ENCODE measurements around the gene RGL1.

The RGL1 gene

DNA sequence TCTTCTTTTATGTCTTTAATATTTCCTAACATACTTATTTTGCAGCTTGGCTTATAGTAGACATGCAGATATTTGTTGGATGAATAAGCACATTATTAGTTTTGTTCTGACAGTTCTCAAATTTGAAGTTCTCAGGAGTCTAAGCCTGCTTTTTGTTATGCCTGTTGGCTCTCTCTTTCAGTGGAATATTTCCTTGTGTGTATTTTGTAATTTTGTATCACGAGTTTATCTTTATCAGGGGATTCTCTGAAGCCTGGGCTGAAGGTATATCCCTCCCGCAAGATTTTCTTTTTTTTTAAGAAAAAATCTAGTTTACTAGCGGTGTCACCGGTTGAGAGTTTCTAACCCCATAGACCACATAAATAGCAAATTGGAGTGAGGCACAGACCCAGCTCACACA, 105.9 kb downstream of the RGL1 start:
- no peak for DNase-seq
- no peak for TF ChIP-seq POLR2A (IDR thresholded peaks at IDR 0.05; ENCODE audit: low read length)
- TF ChIP-seq GATA1 (IDR thresholded peaks at IDR 0.05; ENCODE audit: low read depth, low read length) = no peak

DNA sequence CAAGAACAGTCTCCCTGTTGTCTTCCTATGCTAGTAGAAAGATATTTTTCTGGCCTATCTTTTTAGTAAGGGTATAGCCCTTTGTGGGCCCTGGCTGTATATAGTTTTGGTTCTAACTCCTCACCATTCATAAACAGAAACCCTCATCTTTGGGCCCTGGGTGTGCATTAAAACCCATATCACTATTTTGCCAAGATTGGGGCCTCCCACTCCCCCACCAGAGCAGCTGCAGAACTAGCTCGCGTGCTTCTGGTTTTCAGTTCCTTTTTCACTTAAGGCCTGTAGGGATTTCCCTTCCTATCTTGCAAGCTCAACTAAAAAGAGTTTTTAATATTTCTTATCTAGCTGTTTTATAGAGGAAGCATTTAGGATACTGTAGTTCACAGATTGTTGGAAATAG, 106.4 kb downstream of the RGL1 start:
- TF ChIP-seq POLR2A (IDR thresholded peaks at IDR 0.05; ENCODE audit: low read length) = no peak
- no peak for TF ChIP-seq GATA1 (IDR thresholded peaks at IDR 0.05; ENCODE audit: low read depth, low read length)
- no peak for DNase-seq

DNA sequence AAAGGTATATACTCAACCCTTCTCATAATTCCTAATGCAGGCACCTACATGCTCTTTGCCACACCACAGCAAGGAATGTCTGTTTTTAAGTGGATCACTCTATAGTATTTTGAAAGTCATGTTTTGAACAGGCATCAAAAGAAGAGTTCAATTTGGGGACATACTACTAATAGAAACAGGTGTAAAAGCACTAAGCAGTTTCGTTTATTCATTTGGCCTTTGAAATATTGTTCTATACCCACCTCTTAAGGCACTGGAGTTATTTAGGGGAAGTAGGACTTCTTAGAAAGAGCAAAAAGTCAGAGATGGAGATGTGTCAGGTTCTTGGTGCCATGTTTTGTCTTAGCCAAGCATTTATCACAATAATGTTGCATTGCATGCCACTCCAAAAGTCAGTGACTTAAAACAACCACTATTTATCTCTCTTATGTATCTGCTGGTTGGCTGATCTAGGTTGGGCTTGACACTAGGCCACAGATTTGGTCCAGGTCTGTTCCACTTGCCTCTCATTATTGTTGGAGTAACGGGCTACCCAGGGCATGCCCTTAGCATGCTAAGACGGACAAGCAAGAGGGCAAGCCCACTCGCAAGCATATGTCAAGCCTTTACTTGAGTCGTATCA, 107.5 kb downstream of the RGL1 start:
- DNase-seq = no peak
- TF ChIP-seq POLR2A (IDR thresholded peaks at IDR 0.05; ENCODE audit: low read length) (no peak), GATA1 (IDR thresholded peaks at IDR 0.05; ENCODE audit: low read depth, low read length) (no peak)

- no peak for DNase-seq
- TF ChIP-seq POLR2A (IDR thresholded peaks at IDR 0.05; ENCODE audit: low read length) (no peak), GATA1 (IDR thresholded peaks at IDR 0.05; ENCODE audit: low read depth, low read length) (no peak)
These were observed 108.7 kb downstream of the RGL1 start for GRCh38 chr1:183913567-183913993.

DNA sequence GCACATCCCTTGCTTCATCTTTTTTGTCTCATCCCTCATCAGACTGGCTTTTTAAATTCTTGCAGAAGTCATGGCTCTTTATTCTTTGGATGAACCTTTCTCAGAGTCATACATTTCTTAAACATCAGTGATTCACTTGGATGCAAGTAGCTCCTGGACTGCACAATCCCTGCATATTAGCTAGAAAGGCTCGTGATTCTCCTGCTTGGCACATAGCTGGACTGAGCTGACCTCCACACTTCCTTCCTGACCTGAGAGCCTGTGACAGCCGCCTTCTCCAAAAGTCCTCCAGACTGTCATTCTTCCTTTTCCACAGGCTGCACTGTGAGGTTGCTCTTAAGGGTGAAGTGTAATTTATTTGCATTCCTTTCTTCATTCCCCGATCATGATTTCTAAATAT, 109.4 kb downstream of the RGL1 start:
- DNase-seq = no peak
- TF ChIP-seq GATA1 (IDR thresholded peaks at IDR 0.05; ENCODE audit: low read depth, low read length) (no peak), POLR2A (IDR thresholded peaks at IDR 0.05; ENCODE audit: low read length) (no peak)

DNA sequence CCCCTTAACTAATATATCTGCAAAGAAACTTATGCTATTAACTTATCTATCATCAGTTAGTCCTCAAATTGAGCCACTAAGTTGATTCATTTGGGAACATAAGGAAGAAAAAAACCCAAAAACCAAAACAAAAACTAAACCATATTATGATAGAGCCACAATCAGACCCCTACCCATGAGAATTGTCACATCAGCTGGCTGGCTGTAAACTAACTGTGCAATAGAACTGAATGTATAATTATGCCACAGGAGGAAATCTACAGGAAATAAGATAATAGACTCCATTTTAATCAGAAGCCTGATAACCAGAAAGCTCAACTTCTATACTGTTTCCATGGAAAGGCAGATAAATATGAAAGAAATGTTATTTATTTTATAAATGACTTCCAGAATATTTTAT, 110.0 kb downstream of the RGL1 start:
- TF ChIP-seq POLR2A (IDR thresholded peaks at IDR 0.05; ENCODE audit: low read length) = no peak
- no peak for TF ChIP-seq GATA1 (IDR thresholded peaks at IDR 0.05; ENCODE audit: low read depth, low read length)
- no peak for DNase-seq

- TF ChIP-seq POLR2A (IDR thresholded peaks at IDR 0.05; ENCODE audit: low read length) (no peak), GATA1 (IDR thresholded peaks at IDR 0.05; ENCODE audit: low read depth, low read length) (no peak)
- DNase-seq = peak; percentile 75 to 87
These were observed 110.9 kb downstream of the RGL1 start for GRCh38 chr1:183915625-183916510.

DNA sequence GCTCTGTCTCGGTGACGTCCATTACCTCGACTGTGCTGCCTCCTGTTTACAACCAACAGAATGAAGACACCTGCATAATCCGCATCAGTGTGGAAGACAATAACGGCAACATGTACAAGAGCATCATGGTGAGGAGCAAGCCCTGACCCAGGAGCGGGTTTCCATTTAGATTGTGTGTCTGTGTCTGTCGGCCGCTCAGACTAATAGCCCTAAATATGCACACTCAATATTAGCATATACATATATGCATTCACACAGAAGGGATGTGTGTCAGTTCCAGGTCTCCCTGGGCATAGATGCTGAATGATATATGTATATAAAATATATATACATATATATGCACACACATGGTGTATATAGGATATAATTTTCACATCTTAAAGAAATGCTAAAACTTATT, 111.7 kb downstream of the RGL1 start:
- TF ChIP-seq GATA1 (IDR thresholded peaks at IDR 0.05; ENCODE audit: low read depth, low read length) (no peak), POLR2A (IDR thresholded peaks at IDR 0.05; ENCODE audit: low read length) (no peak)
- no peak for DNase-seq

DNA sequence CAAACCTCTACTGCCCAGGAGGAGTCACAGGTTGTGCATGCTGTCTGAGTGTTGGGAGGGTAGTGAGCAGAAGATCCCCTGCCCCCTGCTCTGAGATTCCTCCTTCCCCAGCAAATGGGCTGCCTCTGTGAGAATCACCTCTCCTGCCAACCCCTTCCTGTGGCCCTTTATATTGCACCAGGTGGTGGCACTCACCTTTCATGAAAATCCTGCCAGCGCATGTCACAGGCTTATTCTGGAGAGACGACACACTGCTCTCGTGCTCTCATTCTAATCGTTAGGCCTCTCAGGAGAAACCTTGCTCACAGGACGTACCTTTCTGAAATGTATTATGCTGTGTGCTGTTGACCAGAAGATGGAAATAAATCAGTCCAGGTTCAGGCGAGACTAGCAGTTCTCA, 113.7 kb downstream of the RGL1 start:
- TF ChIP-seq POLR2A (IDR thresholded peaks at IDR 0.05; ENCODE audit: low read length) (no peak), GATA1 (IDR thresholded peaks at IDR 0.05; ENCODE audit: low read depth, low read length) (no peak)
- DNase-seq = no peak

DNA sequence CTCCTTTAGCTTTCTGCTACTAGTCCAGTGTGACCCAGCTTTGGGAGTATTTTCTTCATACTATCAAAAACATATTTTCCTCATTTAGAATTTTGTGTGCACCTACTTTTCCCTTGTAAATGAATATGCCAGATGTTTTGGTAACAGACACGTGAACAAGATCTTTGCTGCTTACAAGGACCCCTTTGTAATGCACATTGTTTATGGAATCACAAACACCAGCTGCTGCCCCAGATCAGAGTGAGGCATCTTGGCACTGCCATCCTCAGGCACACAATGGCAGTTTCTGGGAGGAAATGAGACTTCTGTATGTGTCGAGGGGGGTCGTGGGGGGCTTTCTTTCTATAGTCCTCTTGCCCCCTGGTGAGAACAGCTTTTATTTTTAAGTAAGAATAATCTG, 115.7 kb downstream of the RGL1 start:
- TF ChIP-seq GATA1 (IDR thresholded peaks at IDR 0.05; ENCODE audit: low read depth, low read length) = no peak
- no peak for TF ChIP-seq POLR2A (IDR thresholded peaks at IDR 0.05; ENCODE audit: low read length)
- no peak for DNase-seq

DNA sequence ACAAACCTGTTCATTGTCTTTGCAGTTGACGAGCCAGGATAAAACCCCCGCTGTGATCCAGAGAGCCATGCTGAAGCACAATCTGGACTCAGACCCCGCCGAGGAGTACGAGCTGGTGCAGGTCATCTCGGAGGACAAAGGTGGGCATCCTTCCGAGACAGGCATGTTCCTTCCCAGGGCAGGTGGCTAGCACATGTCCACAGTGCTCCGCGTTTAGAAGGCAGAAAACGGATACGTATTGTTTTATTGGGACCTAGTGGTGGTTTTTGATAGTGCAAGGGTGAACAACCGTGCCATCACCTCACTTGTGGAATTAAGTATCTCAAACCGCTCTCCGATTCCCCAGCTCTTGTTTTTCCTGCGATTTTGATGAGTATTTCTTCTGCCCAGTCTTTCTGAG, 117.3 kb downstream of the RGL1 start:
- no peak for DNase-seq
- no peak for TF ChIP-seq GATA1 (IDR thresholded peaks at IDR 0.05; ENCODE audit: low read depth, low read length)

GRCh38 chr1:183925947-183926346, 121.0 kb downstream of the RGL1 start:
- DNase-seq = no peak
- TF ChIP-seq GATA1 (IDR thresholded peaks at IDR 0.05; ENCODE audit: low read depth, low read length) (no peak), POLR2A (IDR thresholded peaks at IDR 0.05; ENCODE audit: low read length) (no peak)

GRCh38 chr1:183926983-183927382, 122.1 kb downstream of the RGL1 start:
- DNase-seq = no peak
- TF ChIP-seq GATA1 (IDR thresholded peaks at IDR 0.05; ENCODE audit: low read depth, low read length) (no peak), POLR2A (IDR thresholded peaks at IDR 0.05; ENCODE audit: low read length) (no peak)

DNA sequence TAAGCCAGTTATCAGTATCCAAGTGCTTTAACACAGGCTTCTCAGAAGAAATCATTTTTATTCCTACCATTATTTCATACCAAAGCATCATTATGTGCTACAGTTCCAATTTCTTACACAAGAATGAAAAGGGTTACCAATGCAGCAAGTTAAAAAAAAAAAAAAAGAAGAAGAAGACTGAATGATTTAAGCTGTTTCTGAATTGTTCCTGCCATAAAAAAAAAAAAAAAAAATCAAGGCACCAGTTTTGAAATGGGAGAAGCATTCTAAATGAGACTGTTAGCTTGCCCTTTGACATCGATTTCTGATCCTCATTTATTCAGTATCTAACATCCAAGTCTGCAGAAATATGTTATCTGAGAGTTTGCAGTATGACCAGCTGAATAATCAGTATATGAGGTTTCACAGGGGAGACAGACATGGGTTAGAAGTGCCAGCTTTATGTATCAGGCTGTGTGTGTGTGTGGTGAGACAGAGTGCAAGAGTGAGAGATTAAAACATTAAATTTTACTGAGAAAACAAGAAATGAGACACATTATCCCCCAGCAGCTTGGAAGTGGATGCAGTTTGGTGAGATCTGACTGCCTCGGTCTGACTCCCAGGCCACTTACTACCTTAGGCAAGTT, 126.8 kb downstream of the RGL1 start:
- DNase-seq = no peak
- TF ChIP-seq GATA1 (IDR thresholded peaks at IDR 0.05; ENCODE audit: low read depth, low read length) (no peak), POLR2A (IDR thresholded peaks at IDR 0.05; ENCODE audit: low read length) (no peak)

Data from erythroblast (primary cell).